ENCODE results near the gene UBE2I. TPM values are rescaled to one million over a fixed set of nuclear protein-coding genes. Genes with fewer than 3 reads are reported as not detected.
A peak's percentile ranks its signal among the peaks of the same experiment; 100 is the strongest.

UBE2I gene
- total and polyA plus RNA-seq, 2 donors (not counting 1 experiment from before 2014, with no cell fraction given): 152 to 265 TPM

GRCh38 chr16:1332618-1333148, 23.2 kb downstream of the UBE2I start:
- Histone ChIP-seq H3K4me1 (ENCODE audit: control insufficient read depth in 2 of 2, insufficient read depth in 2 of 2, low read length in 2 of 2) (peaks cover 48 to 61% of the 10 kb centered on the region in 2 donors), H3K4me2 (replicated peaks; ENCODE audit: low read depth, low read length, poor library complexity, severe bottlenecking) (peak overlapping the region; percentile 97), H3K4me3 (ENCODE audit: control extremely low read depth in 1 of 5, extremely low read depth in 1 of 5, insufficient read depth in 1 of 5, low read depth in 2 of 5, low read length in 4 of 5) (peak overlapping the region in 4 of 5 experiments; percentile 34 to 63 (median 54)), H3K9me3 (ENCODE audit: control extremely low read depth in 1 of 3, control insufficient read depth in 2 of 3, insufficient read depth in 1 of 3, low read length in 2 of 3) (peaks cover 0 to 25% (median 3%) of the 10 kb centered on the region in 3 donors), H2AFZ (ENCODE audit: insufficient read depth, low read depth, low read length, poor library complexity, severe bottlenecking) (no peak overlapping the region), H3K27me3 (replicated peaks in 1 of 4; ENCODE audit: control extremely low read depth in 1 of 4, control insufficient read depth in 3 of 4, insufficient read depth in 4 of 4, low read length in 3 of 4) (peaks cover 0 to 47% (median 20%) of the 10 kb centered on the region in 4 experiments), H3K9ac (ENCODE audit: low read length) (peak overlapping the region; percentile 76), H3K27ac (ENCODE audit: low read length in 2 of 2) (peak overlapping the region; percentile 90 to 91), H3K36me3 (replicated peaks in 1 of 2; ENCODE audit: control extremely low read depth in 1 of 2, control insufficient read depth in 1 of 2, extremely low read depth in 1 of 2, insufficient read depth in 2 of 2, low read length in 1 of 2) (no peaks in the 10 kb centered on the region), H4K20me1 (ENCODE audit: control insufficient read depth, insufficient read depth, low read length, poor library complexity, severe bottlenecking) (peaks cover 18% of the 10 kb centered on the region), H3K79me2 (ENCODE audit: control insufficient read depth, insufficient read depth, low read length) (peaks cover 3% of the 10 kb centered on the region)
- TF ChIP-seq, protein P1, sequence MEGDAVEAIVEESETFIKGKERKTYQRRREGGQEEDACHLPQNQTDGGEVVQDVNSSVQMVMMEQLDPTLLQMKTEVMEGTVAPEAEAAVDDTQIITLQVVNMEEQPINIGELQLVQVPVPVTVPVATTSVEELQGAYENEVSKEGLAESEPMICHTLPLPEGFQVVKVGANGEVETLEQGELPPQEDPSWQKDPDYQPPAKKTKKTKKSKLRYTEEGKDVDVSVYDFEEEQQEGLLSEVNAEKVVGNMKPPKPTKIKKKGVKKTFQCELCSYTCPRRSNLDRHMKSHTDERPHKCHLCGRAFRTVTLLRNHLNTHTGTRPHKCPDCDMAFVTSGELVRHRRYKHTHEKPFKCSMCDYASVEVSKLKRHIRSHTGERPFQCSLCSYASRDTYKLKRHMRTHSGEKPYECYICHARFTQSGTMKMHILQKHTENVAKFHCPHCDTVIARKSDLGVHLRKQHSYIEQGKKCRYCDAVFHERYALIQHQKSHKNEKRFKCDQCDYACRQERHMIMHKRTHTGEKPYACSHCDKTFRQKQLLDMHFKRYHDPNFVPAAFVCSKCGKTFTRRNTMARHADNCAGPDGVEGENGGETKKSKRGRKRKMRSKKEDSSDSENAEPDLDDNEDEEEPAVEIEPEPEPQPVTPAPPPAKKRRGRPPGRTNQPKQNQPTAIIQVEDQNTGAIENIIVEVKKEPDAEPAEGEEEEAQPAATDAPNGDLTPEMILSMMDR (IDR thresholded peaks at IDR 0.05): no peak
- TF ChIP-seq EZH2 (IDR thresholded peaks at IDR 0.05; ENCODE audit: borderline replicate concordance, insufficient read depth, low read depth, low read length, poor library complexity, severe bottlenecking): no peak
- peaks cover 23% of the 10 kb centered on the region for H3K4me1 Mint-ChIP-seq
- DNase-seq (peak; percentile 58), ATAC-seq (ENCODE audit: low read depth) (no peak)
- ChIA-PET CTCF (interaction anchor here (1.2 to 2.1 kb wide), 3 partner anchors 10 to 31 kb away, joined by 3 to 8 read pairs (median 3); no protein-coding TSS in a partner anchor), POLR2A (interaction anchor here (0.5 to 2.6 kb wide), 10 partner anchors 10 to 919 kb away, joined by 3 to 14 read pairs (median 5); partner anchors contain the start of genes ECI1, UBE2I and UQCC4)
- peaks cover 7% of the 10 kb centered on the region for H3K27me3 Mint-ChIP-seq
- H3K4me3 Mint-ChIP-seq: peak overlapping the region; percentile 88
- H3K9me3 Mint-ChIP-seq (ENCODE audit: insufficient read depth): no peaks in the 10 kb centered on the region
- 7% methylated on average over 26 of the region's 26 CpGs for WGBS (ENCODE audit: insufficient coverage)
- H3K27ac Mint-ChIP-seq: peak overlapping the region; percentile 96
- intact Hi-C loops (cut with micrococcal nuclease): loop anchor here (1.0 kb wide), 1 partner anchor 10 kb away; no protein-coding TSS in a partner anchor

Measured in B cell (primary cell).